Suprapubic skin (tissue), 4 donors: ENCODE data around the gene ARAP3. TPM values are rescaled to one million over a fixed set of nuclear protein-coding genes. Genes with fewer than 3 reads are reported as not detected.

ENCODE experiments used
- DNase-seq, 2 donors: peaks; one replicate each; pipeline ENCODE4 v3.0.0-alpha.2; 2019; ENCODE audit warnings: low spot score in 2 of 2
- H3K27ac ChIP-seq: fragments of 200-600 bp; sonication (generic); one replicate; pipeline ENCODE4 v1.5.1; 2019
- H3K27me3 ChIP-seq: fragments of 200-600 bp; sonication (generic); one replicate; pipeline ENCODE4 v1.5.1; 2019
- H3K36me3 ChIP-seq: fragments of 200-600 bp; sonication (generic); one replicate; pipeline ENCODE4 v1.5.1; 2019
- H3K4me1 ChIP-seq: fragments of 200-600 bp; sonication (generic); one replicate; pipeline ENCODE4 v1.5.1; 2019
- H3K4me3 ChIP-seq: fragments of 200-600 bp; sonication (generic); one replicate; pipeline ENCODE4 v1.5.1; 2019; ENCODE audit warnings: mild to moderate bottlenecking
- H3K9me3 ChIP-seq: fragments of 200-600 bp; sonication (generic); one replicate; pipeline ENCODE4 v1.5.1; 2019
- EP300 ChIP-seq: sonication (generic); formaldehyde crosslinking; IDR thresholded peaks from one replicate; pipeline ENCODE4 v1.6.1; 2017; ENCODE audit warnings: antibody characterized with exemption
- POLR2A ChIP-seq, 2 donors: fragments of 450-650 bp; IDR thresholded peaks; one replicate each; pipeline ENCODE4 v1.6.1; 2017; ENCODE audit warnings: antibody characterized with exemption in 2 of 2, mild to moderate bottlenecking in 2 of 2, moderate library complexity in 2 of 2
- POLR2AphosphoS5 ChIP-seq, 3 donors: sonication (generic); formaldehyde crosslinking; IDR thresholded peaks; one replicate each; pipeline ENCODE4 v1.6.1; 2017; ENCODE audit warnings: antibody characterized with exemption in 3 of 3
- WGBS: methylation state at CpG from one replicate; pipeline ENCODE4 v1.1.5; 2018; 5-methylcytosine and 5-hydroxymethylcytosine counted together
- total RNA-seq, 4 donors: library from RNA; depleted of rRNA; stranded (reverse); fragments of >200 nt; gene quantifications; one replicate each; pipeline ENCODE4 v1.1.0, GENCODE V29; 2016
- TF ChIP-seq, protein P1 (sequence below), 2 donors: fragments of 200-600 bp in 1 of 2; fragments of 450-650 bp in 1 of 2; sonication (generic) in 1 of 2; IDR thresholded peaks; one replicate each; pipeline ENCODE4 v1.5.1; 2016 to 2019; ENCODE audit warnings: antibody characterized with exemption in 2 of 2, mild to moderate bottlenecking in 1 of 2, moderate library complexity in 1 of 2

ARAP3 gene
- total RNA-seq, 4 donors from 2014 or later: 1.5 to 7.4 (median 4.3) TPM

- no peak overlapping the region for H3K27ac ChIP-seq
- no peak for TF ChIP-seq POLR2AphosphoS5 (IDR thresholded peaks at IDR 0.05)
- TF ChIP-seq, protein P1, sequence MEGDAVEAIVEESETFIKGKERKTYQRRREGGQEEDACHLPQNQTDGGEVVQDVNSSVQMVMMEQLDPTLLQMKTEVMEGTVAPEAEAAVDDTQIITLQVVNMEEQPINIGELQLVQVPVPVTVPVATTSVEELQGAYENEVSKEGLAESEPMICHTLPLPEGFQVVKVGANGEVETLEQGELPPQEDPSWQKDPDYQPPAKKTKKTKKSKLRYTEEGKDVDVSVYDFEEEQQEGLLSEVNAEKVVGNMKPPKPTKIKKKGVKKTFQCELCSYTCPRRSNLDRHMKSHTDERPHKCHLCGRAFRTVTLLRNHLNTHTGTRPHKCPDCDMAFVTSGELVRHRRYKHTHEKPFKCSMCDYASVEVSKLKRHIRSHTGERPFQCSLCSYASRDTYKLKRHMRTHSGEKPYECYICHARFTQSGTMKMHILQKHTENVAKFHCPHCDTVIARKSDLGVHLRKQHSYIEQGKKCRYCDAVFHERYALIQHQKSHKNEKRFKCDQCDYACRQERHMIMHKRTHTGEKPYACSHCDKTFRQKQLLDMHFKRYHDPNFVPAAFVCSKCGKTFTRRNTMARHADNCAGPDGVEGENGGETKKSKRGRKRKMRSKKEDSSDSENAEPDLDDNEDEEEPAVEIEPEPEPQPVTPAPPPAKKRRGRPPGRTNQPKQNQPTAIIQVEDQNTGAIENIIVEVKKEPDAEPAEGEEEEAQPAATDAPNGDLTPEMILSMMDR (IDR thresholded peaks at IDR 0.05): no peak
- no peak for TF ChIP-seq EP300
- no peak for TF ChIP-seq POLR2A (IDR thresholded peaks at IDR 0.05)
- H3K27me3 ChIP-seq: no peaks in the 10 kb centered on the region
- 84% methylated on average over 11 of the region's 17 CpGs for WGBS
- DNase-seq: no peak
- H3K9me3 ChIP-seq: no peaks in the 10 kb centered on the region
- no peak overlapping the region for H3K4me3 ChIP-seq
- no peaks in the 10 kb centered on the region for H3K4me1 ChIP-seq
- no peaks in the 10 kb centered on the region for H3K36me3 ChIP-seq
These were observed 20.0 kb downstream of the ARAP3 start for GRCh38 chr5:141662028-141662427.

DNA sequence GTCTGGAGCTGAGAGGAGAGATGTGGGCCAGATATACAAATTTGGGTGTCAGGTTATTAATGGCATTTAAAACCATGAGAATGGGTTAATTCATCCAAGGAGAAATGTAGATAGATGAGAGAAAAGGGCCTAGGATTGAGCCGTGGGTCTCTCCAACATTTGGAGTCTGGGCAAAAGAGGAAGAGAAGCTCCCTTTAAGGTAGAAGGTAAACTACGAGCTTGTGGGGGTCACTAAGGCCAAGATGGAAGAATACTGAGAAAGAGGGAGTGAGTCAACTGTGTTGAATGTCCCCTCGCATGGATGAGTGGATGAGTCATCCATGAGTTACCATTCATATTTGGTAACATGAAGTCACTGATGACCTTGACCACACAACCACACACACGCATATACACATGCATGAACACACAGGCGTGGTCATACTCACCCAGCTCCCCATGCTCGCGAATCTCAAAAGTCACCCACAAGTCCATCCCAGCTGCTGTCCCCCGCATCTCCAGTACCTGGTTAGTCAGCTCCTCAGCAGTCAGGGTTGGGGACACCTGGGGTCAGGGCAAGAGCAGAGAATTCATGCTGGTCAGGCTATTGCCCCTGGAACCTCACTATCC lies 24.0 kb downstream of the ARAP3 start:
- Histone ChIP-seq H3K9me3 (no peaks in the 10 kb centered on the region), H3K27me3 (no peaks in the 10 kb centered on the region), H3K36me3 (no peaks in the 10 kb centered on the region), H3K27ac (no peak overlapping the region), H3K4me1 (no peaks in the 10 kb centered on the region), H3K4me3 (no peak overlapping the region)
- no peak for DNase-seq
- no peak for TF ChIP-seq EP300
- no peak for TF ChIP-seq POLR2A (IDR thresholded peaks at IDR 0.05)
- no peak for TF ChIP-seq POLR2AphosphoS5 (IDR thresholded peaks at IDR 0.05)
- TF ChIP-seq, protein P1 (IDR thresholded peaks at IDR 0.05): no peak
- 81% methylated on average over 8 of the region's 8 CpGs for WGBS

DNA sequence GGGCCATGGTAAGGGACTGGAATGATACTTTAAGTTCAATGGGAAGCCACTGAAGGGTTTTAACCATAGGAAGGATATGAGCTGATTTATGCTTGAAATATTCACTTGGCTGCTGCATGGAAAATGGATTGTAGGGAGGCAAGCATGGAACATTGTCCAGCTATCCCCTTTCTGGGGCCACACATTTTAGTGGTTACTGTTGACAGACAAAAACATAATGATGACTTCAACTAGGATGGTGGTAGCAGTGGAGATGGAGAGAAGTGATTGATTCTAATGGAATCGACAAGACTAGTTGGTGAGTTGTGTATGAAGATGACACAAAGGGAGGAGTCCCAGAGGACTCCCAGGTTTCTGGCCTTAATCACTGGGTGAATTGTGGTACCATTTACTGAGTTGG lies 24.6 kb downstream of the ARAP3 start:
- H3K4me3 ChIP-seq: no peak overlapping the region
- TF ChIP-seq POLR2A (IDR thresholded peaks at IDR 0.05) (no peak), EP300 (no peak), POLR2AphosphoS5 (IDR thresholded peaks at IDR 0.05) (no peak)
- TF ChIP-seq, protein P1 (IDR thresholded peaks at IDR 0.05): no peak
- no peak for DNase-seq
- no peaks in the 10 kb centered on the region for H3K36me3 ChIP-seq
- H3K4me1 ChIP-seq: no peaks in the 10 kb centered on the region
- H3K27me3 ChIP-seq: no peaks in the 10 kb centered on the region
- no peak overlapping the region for H3K27ac ChIP-seq
- H3K9me3 ChIP-seq: no peaks in the 10 kb centered on the region
- 87% methylated on average over 1 of the region's 1 CpG for WGBS

- no peak for DNase-seq
- 94% methylated on average over 9 of the region's 9 CpGs for WGBS
- Histone ChIP-seq H3K4me3 (no peak overlapping the region), H3K27ac (no peak overlapping the region), H3K36me3 (no peaks in the 10 kb centered on the region), H3K9me3 (no peaks in the 10 kb centered on the region), H3K27me3 (no peaks in the 10 kb centered on the region), H3K4me1 (peaks cover 5% of the 10 kb centered on the region)
- TF ChIP-seq, protein P1 (IDR thresholded peaks at IDR 0.05): no peak
- TF ChIP-seq EP300 (no peak), POLR2A (IDR thresholded peaks at IDR 0.05) (no peak)
These were observed 25.6 kb downstream of the ARAP3 start for GRCh38 chr5:141656396-141656795.

DNA sequence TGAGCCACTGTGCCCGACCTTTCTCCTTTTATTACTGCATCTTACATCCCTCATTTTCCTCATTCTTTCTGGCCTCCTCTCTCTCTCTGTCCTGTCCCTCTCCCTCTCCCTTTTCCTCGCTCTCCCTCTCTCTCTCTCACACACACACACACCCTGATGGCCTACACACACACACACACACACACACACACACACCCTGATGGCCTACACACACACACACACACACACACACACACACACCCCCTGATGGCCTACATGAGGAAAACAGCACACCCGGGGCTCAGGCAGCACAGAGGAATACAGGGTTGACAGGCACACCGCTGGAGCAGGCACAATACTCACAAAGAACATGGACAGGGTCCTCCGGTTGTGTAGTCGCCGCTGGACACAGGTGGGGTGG lies 27.0 kb downstream of the ARAP3 start:
- H3K36me3 ChIP-seq: no peaks in the 10 kb centered on the region
- H3K4me1 ChIP-seq: peaks cover 19% of the 10 kb centered on the region
- H3K27ac ChIP-seq: no peak overlapping the region
- TF ChIP-seq, protein P1 (IDR thresholded peaks at IDR 0.05): no peak
- TF ChIP-seq POLR2AphosphoS5 (IDR thresholded peaks at IDR 0.05): no peak
- H3K9me3 ChIP-seq: no peaks in the 10 kb centered on the region
- H3K27me3 ChIP-seq: no peaks in the 10 kb centered on the region
- DNase-seq: no peak
- 91% methylated on average over 7 of the region's 7 CpGs for WGBS
- H3K4me3 ChIP-seq: no peak overlapping the region
